HUES6 (cell line): ENCODE data around the gene ADCY1.

Experiments
- H3K27ac ChIP-seq: 2 replicates; pipeline ENCODE4 v1.7.0; 2013; ENCODE audit warnings: low read depth, mild to moderate bottlenecking, low read length, inconsistent platforms
- H3K27me3 ChIP-seq: 2 replicates; pipeline ENCODE4 v1.6.1; 2013; ENCODE audit warnings: low read length; ENCODE audit not compliant: control insufficient read depth, insufficient read depth
- H3K36me3 ChIP-seq: 2 replicates; pipeline ENCODE4 v1.6.1; 2013; ENCODE audit warnings: low read length; ENCODE audit not compliant: control insufficient read depth, insufficient read depth
- H3K4me1 ChIP-seq: 2 replicates; pipeline ENCODE4 v1.6.1; 2013; ENCODE audit warnings: low read length; ENCODE audit not compliant: control insufficient read depth, insufficient read depth
- H3K4me3 ChIP-seq: 2 replicates; pipeline ENCODE4 v1.5.1; 2013; ENCODE audit warnings: low read depth, low read length
- H3K9ac ChIP-seq: one replicate; pipeline ENCODE4 v1.6.1; 2013; ENCODE audit warnings: mild to moderate bottlenecking, low read length
- H3K9me3 ChIP-seq: 2 replicates; pipeline ENCODE4 v1.6.1; 2013; ENCODE audit warnings: low read depth, low read length; ENCODE audit not compliant: control insufficient read depth, insufficient read depth

The ADCY1 gene

DNA sequence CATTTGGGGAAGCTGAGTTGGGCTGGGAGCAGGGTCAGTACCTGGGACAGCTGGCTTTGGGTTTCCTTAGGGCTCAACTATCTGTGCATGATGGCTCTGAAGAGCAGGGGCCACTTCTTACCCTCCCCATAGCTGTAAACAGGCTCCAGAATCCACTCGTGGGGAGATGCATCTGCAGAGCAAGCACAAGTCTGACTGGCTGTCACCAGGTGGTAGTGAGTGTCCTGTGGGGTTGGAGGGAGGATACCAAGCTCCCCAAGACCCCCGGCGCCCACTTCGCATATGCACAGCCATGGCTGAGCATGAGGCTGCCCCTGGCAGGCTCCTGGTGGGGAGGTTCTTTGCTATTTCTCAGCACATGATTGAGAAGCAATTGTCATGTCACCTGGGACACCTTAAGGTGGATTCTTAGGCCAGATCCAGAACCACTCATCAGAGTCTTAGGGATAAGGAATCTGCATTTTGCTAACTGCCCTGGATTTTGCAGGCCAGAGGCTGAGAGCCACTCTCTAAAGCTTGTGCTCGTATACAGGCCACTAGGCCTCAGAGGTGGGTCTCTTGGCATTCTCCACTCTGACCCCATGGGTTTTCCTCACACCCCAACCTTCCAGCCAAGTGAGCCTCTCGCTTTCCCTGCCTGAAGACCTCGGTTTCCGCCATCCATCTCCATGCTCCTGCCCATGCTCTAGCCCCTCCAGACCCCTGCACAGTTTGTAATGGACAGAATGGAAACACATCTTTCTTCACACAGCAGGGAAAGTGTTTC lies 53.7 kb downstream of the ADCY1 start:
- H3K27ac ChIP-seq: no peak overlapping the region
- H3K9ac ChIP-seq: no peak overlapping the region
- peaks cover 8% of the 10 kb centered on the region for H3K9me3 ChIP-seq
- no peaks in the 10 kb centered on the region for H3K4me1 ChIP-seq
- H3K27me3 ChIP-seq: no peaks in the 10 kb centered on the region
- no peaks in the 10 kb centered on the region; the same call in 1 of the 2 replicates for H3K36me3 ChIP-seq
- no peak overlapping the region for H3K4me3 ChIP-seq

DNA sequence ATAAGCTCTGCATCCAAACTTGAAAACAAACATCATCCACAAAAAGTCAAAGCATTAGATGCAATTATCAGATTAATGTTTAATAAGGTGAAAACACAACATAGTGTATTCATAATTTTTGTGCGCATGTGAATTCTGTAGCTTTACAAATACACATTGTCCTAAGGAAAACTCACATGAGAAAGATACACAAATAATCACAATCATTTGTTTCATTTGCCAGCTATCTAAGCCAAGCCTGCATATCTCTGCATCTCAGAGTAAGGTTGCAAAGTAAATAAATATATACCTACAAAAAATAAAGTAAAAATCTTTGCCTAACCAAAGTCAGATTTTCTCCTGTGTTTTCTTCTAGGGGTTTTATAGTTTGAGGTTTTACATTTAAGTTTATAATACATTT lies 57.4 kb downstream of the ADCY1 start:
- H3K27ac ChIP-seq: no peak overlapping the region
- H3K4me3 ChIP-seq: no peak overlapping the region
- H3K27me3 ChIP-seq: no peaks in the 10 kb centered on the region
- no peak overlapping the region for H3K9ac ChIP-seq
- peaks cover 8% of the 10 kb centered on the region for H3K9me3 ChIP-seq
- no peaks in the 10 kb centered on the region; the same call in 1 of the 2 replicates for H3K36me3 ChIP-seq
- no peaks in the 10 kb centered on the region for H3K4me1 ChIP-seq

GRCh38 chr7:45636733-45637132 lies 62.6 kb downstream of the ADCY1 start:
- Histone ChIP-seq H3K9me3 (no peaks in the 10 kb centered on the region), H3K27me3 (no peaks in the 10 kb centered on the region), H3K9ac (no peak overlapping the region), H3K36me3 (no peaks in the 10 kb centered on the region), H3K4me3 (no peak overlapping the region), H3K27ac (no peak overlapping the region), H3K4me1 (no peaks in the 10 kb centered on the region)

GRCh38 chr7:45638916-45639315 lies 64.7 kb downstream of the ADCY1 start:
- Histone ChIP-seq H3K9me3 (no peaks in the 10 kb centered on the region), H3K4me1 (0 out of 2 replicates have a peak, but pooled peaks cover 2% of the 10 kb centered on the region), H3K36me3 (no peaks in the 10 kb centered on the region), H3K27ac (no peak overlapping the region), H3K27me3 (no peaks in the 10 kb centered on the region), H3K4me3 (no peak overlapping the region), H3K9ac (no peak overlapping the region)

- no peak overlapping the region for H3K27ac ChIP-seq
- H3K4me3 ChIP-seq: no peak overlapping the region
- H3K36me3 ChIP-seq: no peaks in the 10 kb centered on the region
- H3K4me1 ChIP-seq: 0 out of 2 replicates have a peak, but pooled peaks cover 2% of the 10 kb centered on the region
- no peaks in the 10 kb centered on the region for H3K27me3 ChIP-seq
- no peaks in the 10 kb centered on the region for H3K9me3 ChIP-seq
- no peak overlapping the region for H3K9ac ChIP-seq
Observed at GRCh38 chr7:45642044-45642443, 67.9 kb downstream of the ADCY1 start.

DNA sequence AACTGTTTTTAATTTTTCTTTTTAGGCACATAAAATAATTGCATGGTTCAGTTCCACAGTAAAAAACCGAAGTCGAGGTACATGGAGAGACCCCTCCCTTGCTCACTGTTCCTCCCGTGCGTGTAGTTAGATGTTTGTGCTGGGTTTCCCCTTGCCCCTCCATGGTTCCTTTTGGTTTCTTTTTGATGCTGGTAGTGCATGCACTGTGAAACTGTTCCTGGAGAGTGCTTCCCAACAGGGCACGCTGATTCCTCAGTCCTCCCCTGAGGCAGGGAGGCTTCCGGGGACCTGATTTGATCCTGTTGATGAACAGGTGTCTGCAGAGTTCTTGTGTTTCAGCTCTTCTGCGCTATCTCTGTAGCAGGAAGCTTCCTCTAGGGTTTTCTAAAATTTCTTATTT lies 69.5 kb downstream of the ADCY1 start:
- no peaks in the 10 kb centered on the region for H3K27me3 ChIP-seq
- 0 out of 2 replicates have a peak, but pooled peaks cover 2% of the 10 kb centered on the region for H3K4me1 ChIP-seq

GRCh38 chr7:45644237-45644636 lies 70.1 kb downstream of the ADCY1 start:
- no peak overlapping the region for H3K9ac ChIP-seq
- H3K9me3 ChIP-seq: no peaks in the 10 kb centered on the region
- H3K36me3 ChIP-seq: no peaks in the 10 kb centered on the region
- no peak overlapping the region for H3K27ac ChIP-seq
- no peak overlapping the region for H3K4me3 ChIP-seq
- 0 out of 2 replicates have a peak, but pooled peaks cover 2% of the 10 kb centered on the region for H3K4me1 ChIP-seq
- no peaks in the 10 kb centered on the region for H3K27me3 ChIP-seq

More for the DNA sequence above, 69.5 kb downstream of the ADCY1 start:
- no peaks in the 10 kb centered on the region for H3K36me3 ChIP-seq
- no peak overlapping the region for H3K27ac ChIP-seq
- H3K4me3 ChIP-seq: no peak overlapping the region
- H3K9ac ChIP-seq: no peak overlapping the region
- no peaks in the 10 kb centered on the region for H3K9me3 ChIP-seq

- Histone ChIP-seq H3K9ac (no peak overlapping the region), H3K36me3 (0 out of 2 replicates have a peak, but pooled peaks cover 3% of the 10 kb centered on the region), H3K27me3 (no peaks in the 10 kb centered on the region), H3K9me3 (no peaks in the 10 kb centered on the region), H3K4me1 (0 out of 2 replicates have a peak, but pooled peaks cover 2% of the 10 kb centered on the region), H3K27ac (no peak overlapping the region), H3K4me3 (no peak overlapping the region)
Observed at GRCh38 chr7:45645141-45645969, 71.2 kb downstream of the ADCY1 start.

GRCh38 chr7:45646207-45646821 lies 72.1 kb downstream of the ADCY1 start:
- Histone ChIP-seq H3K27me3 (no peaks in the 10 kb centered on the region), H3K4me1 (0 out of 2 replicates have a peak, but pooled peaks cover 2% of the 10 kb centered on the region), H3K9me3 (no peaks in the 10 kb centered on the region), H3K36me3 (0 out of 2 replicates have a peak, but pooled peaks cover 6% of the 10 kb centered on the region), H3K4me3 (no peak overlapping the region), H3K27ac (no peak overlapping the region), H3K9ac (no peak overlapping the region)

DNA sequence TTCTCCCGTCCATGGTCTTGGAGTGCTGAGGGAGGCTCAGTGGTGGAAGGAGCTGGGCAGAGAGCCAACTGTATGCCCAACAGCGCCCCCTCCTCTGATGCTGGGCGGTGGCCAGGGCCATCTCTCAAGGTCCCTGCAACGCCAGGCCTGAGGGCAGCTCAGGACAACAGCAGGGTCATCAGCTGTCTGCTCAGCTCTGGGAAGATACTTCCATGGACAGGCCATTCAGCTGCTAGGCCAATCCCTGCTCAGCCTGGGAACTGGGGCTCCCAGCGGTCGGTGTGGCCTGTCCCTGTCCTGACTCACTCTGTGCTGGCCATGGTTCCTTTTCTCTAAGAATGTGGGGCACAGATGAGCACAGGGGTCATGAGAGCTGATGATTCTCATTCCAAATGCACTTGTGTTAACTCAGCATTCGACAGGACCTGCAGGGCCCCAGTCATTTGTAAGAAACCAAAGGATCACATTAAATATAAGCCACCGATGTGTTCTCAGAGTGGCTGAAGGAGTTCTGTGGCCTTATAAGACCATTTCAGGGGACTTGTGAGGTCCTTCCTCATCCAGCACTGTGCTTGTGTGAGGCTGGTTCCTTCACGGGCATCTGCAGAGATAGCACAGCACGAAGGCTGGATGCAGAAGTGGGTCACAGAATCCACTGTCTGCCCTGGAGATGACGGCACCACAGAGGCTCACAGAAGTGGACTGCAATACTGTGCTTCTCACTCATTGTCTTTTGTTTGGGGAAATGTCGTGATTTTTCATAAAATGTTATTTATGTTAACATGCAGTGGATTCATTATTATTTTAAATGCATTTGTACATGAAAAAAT lies 73.0 kb downstream of the ADCY1 start:
- no peak overlapping the region for H3K4me3 ChIP-seq
- H3K9ac ChIP-seq: no peak overlapping the region
- H3K4me1 ChIP-seq: no peaks in the 10 kb centered on the region
- no peaks in the 10 kb centered on the region for H3K27me3 ChIP-seq
- 0 out of 2 replicates have a peak, but pooled peaks cover 6% of the 10 kb centered on the region for H3K36me3 ChIP-seq
- no peak overlapping the region for H3K27ac ChIP-seq
- no peaks in the 10 kb centered on the region for H3K9me3 ChIP-seq
